Keratinocyte (primary cell): ENCODE results near the gene DNAJC17.

Experiments
- EZH2 ChIP-seq: IDR thresholded peaks from one replicate; pipeline ENCODE4 v1.6.1; 2012; ENCODE audit warnings: inconsistent platforms, mild to moderate bottlenecking, low read length, moderate library complexity
- TF ChIP-seq, protein P1 (sequence below), 3 experiments: IDR thresholded peaks in 1 of 3; conservative IDR thresholded peaks in 1 of 3; optimal IDR thresholded peaks in 1 of 3; 2 replicates in 2 of 3; 3 replicates in 1 of 3; pipeline versions ENCODE3 to v1.5.1; 2011; ENCODE audit warnings: low read length in 3 of 3, mild to moderate bottlenecking in 3 of 3, moderate library complexity in 2 of 3, control low read depth in 1 of 3, inconsistent platforms in 1 of 3; ENCODE audit not compliant: insufficient read depth in 2 of 3; ENCODE audit errors: extremely low read depth in 1 of 3

DNA sequence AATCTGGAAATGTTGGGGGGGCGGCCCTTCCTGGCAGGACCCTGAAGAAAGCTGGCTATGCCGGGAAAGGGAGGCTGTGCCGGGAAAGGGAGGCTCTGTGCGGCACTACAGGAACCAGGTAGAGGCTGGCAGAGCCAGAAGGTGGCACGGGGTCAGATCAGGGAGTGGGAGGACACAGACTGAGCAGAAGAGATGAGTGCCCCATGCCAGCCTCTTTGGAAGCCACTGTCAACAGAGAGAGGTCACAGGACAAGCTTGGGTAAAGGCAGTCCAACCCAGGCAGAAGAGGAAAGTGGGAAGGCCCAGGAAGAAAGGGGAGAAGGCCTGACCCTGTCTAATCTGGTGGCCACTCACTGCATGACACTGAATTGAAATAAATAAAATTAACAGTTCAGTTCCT lies 36.0 kb downstream of the DNAJC17 start:
- TF ChIP-seq, protein P1, sequence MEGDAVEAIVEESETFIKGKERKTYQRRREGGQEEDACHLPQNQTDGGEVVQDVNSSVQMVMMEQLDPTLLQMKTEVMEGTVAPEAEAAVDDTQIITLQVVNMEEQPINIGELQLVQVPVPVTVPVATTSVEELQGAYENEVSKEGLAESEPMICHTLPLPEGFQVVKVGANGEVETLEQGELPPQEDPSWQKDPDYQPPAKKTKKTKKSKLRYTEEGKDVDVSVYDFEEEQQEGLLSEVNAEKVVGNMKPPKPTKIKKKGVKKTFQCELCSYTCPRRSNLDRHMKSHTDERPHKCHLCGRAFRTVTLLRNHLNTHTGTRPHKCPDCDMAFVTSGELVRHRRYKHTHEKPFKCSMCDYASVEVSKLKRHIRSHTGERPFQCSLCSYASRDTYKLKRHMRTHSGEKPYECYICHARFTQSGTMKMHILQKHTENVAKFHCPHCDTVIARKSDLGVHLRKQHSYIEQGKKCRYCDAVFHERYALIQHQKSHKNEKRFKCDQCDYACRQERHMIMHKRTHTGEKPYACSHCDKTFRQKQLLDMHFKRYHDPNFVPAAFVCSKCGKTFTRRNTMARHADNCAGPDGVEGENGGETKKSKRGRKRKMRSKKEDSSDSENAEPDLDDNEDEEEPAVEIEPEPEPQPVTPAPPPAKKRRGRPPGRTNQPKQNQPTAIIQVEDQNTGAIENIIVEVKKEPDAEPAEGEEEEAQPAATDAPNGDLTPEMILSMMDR (optimal IDR thresholded peaks at IDR 0.05 in 1 of 3, IDR thresholded peaks at IDR 0.05 in 1 of 3, conservative IDR thresholded peaks at IDR 0.05 in 1 of 3; ENCODE audit: extremely low read depth in 1 of 3, insufficient read depth in 2 of 3, low read length in 3 of 3) = no peak
- TF ChIP-seq EZH2 = no peak
